ENCODE results near the gene CFAP45. TPM values are rescaled to one million over a fixed set of nuclear protein-coding genes. Genes with fewer than 3 reads are reported as not detected.

The CFAP45 gene
- polyA plus RNA-seq, 3 donors = 0.33 to 1.1 TPM; not detected in 1

DNA sequence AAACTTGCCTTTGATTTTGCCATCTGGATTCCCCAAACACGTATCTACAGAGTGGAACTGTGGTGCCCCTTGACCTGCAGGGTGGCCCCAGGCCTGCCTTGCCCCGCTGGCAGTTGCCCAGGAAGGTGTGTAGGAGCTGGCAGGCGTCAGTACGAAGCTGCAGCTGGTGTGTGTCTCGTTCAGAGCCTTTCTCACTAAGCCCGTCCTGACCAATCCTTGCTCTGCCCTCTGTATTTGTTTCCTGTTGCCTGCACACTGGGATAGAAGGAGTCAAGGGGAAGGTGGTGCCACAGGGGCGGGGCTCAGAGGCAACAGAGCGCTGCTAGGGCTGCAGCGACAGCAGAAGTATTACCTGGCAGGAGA is 32.3 kb downstream of the CFAP45 start:
- 9 to 45% (median 24%) methylated on average over 9 of the region's 9 CpGs for WGBS, 3 donors
- H3K27ac ChIP-seq (ENCODE audit: low read depth, low read length) = no peak overlapping the region

DNA sequence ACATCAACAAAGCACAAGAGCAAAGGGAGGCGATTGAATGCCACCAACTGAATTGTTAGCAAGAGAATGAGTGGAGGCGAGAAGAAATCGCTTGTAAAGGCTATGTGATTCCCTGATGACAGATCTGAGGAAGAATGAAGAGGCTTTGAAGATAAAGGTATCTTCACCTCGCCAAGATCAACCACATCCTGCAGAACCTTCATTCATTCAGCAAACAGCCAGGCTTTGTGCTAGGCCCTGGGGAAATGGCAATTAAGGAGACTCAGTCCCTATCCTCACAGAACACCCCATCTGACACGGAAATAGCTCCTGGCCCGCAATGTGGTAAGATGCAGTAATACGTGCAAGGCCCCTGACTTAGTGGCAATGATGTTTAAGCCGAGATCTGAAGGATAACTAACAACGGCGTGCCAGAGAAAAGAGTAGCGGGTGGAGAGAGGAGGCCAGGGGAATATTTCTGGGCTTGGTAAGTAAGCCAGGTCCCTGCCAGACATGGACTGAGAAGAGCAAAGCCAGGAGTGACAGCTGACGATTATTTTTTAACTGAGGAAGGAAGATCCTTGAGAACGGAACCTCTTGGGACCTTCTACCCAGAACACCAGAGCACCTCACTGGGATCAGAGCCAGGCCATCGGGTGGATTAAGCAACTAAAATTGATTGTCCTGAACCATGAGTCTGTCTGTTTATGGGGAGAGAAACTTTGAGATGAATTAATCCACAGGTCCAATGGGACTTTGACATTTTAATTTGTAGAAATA is 32.9 kb downstream of the CFAP45 start:
- H3K27ac ChIP-seq (ENCODE audit: low read depth, low read length) = no peak overlapping the region
- WGBS, 3 donors = 65 to 73% (median 70%) methylated on average over 14 of the region's 14 CpGs

DNA sequence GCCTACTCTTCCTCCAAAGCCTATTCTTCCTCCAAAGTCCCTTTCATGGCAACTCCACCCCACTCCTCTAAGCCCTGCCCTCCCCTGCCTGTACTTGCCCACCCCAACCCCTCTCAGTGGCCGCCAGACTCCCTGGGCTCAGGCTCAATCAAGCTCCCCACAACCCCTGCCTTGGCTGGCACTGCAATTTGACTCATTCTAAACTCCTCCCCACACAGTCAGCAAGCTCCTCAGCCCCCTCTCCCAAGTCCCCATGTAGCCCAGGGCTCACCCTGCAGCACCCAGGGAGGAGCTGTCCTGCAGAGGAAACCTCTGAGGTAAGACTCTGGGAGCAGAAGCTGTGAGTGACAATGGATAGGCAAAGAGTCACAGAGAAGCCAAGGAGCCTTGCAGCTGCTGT is 33.9 kb downstream of the CFAP45 start:
- H3K27ac ChIP-seq (ENCODE audit: low read depth, low read length) = no peak overlapping the region
- WGBS, 3 donors = 71 to 94% (median 73%) methylated on average over 1 of the region's 1 CpG

DNA sequence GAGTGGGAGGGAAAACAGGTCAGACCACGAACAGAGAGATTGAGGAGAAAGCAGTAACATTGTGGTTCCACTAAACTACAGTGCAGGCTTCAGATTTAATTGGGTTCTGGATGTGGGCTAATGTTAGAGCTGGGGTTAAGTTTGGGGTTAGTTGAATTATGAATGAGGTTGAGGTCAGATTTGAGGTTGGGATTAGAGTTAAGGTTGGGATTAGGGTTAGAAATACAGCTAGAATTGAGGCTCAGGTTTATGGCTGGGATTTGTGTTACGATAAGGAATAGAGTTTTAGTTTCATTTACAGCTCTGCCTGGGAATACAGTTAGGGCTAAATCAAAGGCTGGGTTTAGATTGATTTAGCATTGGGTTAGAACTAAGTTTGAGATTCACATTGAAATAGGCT is 35.7 kb downstream of the CFAP45 start:
- 78 to 89% (median 88%) methylated on average over 2 of the region's 2 CpGs for WGBS, 3 donors
- H3K27ac ChIP-seq (ENCODE audit: low read depth, low read length) = no peak overlapping the region

DNA sequence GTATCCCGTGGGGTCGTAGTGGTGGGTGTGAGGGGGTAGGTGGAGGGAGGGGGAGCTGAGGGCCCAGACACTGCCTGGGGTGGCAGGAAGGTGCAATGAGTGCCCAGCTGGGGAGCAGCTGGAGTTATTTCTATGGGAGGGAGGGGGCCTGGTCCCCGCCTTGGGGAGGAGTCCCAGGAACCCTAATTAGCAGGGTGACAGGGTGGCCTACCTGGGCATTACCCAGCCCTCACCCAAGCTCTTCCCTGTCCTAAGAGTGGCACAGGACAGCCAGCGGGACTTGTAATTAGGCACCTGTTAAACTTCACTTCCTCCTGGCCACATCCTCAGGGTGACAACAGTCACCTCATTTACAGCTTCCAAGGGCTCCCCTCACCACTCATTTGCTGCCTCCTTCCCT is 37.4 kb downstream of the CFAP45 start, which contains the start of gene VSIG8:
Gene VSIG8, minus strand, starts transcription at position 101 of the 400 bp plus-strand sequence. CDS start 136 bp downstream, outside the sequence.
- no peak within 1 kb of the TSS for H3K27ac ChIP-seq (ENCODE audit: low read depth, low read length)
- 77 to 85% (median 80%) methylated on average over 4 of the region's 4 CpGs for WGBS, 3 donors

DNA sequence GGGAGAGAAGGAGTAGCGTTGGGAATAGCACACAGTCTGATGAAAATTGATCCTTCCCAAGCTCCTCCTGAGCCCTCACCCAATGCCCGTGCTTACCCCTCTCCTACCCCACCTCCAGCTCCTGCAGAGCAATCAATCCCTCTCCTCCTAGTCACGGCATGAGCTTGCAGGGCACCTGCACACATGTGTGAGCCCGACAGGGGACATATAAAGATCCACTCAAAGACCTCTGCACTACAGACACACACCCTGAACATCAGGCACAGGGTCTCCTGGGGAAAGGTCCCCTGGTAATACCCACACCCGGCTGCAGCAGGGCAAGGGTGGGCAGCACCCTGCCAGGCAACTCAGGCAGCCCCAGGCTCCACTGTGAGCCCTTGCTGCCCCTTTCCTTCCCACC is 37.9 kb downstream of the CFAP45 start:
- H3K27ac ChIP-seq (ENCODE audit: low read depth, low read length) = no peak overlapping the region
- 83 to 89% (median 88%) methylated on average over 5 of the region's 5 CpGs for WGBS, 3 donors

DNA sequence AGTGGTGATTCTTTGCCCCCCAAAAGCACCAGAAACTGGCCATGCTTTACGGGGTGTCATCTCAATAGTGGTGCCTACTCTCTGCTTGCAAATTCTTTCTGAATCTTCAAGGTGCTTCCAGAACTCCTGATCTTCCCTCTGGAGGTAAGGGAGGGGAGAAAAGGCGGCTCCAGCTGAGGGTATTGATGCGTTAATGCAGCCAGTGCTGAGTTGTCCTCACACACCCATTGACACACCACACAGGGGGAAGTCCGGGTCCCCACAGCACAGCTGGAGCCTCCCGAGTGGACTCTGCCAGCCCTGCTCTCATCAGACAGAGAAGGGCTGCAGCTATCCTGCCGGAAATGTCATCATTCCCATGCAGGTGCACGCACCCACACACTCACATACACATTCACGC is 38.7 kb downstream of the CFAP45 start:
- WGBS, 3 donors = 71 to 81% (median 75%) methylated on average over 8 of the region's 8 CpGs

DNA sequence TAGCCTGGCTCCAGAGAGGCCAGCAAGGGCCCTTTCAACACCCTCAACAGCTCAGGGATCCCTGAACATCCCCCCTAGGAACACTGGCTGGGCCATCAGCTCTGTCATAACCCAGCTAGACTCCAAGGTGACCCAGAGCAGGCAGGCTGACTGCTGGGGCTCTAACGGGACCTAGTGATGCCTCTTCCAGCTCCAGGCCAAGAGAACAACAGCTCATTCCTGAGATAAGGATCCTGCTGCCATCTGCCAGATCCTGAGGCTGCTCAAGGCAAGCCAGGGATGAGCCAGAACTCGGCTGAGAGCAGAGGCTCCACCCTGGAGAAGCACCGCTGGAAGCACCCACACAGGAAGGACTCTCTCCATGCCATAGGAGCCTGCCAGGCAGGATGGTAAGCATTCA is 39.5 kb downstream of the CFAP45 start:
- WGBS, 3 donors = 36 to 75% (median 56%) methylated on average over 3 of the region's 3 CpGs

More for the DNA sequence above, 38.7 kb downstream of the CFAP45 start:
- H3K27ac ChIP-seq (ENCODE audit: low read depth, low read length) = no peak overlapping the region

DNA sequence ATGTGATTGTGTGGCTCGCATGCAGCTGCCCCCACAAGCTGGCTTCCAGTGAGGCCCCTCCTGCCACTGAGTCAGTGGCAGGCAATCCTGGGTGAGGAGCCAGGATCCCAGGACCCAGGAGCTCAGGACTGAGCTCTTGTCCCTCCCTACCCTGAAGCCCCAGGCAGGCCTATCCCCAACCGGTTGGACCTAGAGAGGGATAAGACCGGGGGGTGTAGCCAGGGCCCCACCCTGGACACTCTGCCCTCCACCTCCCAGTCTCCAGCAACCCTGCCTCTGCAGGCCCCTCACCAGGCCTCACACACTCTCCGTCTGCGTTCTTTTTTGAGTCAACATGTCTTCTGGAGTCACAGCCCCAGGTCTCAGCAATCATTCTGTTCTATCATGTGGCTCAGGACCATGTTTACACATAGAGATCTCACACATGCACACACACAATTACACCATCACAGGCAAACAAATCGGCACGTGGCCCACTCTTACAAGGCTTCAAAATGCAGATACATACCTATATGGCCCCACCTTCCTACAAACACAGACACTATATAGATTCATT is 40.1 kb downstream of the CFAP45 start:
- WGBS, 3 donors = 63 to 81% (median 79%) methylated on average over 7 of the region's 7 CpGs
- no peak overlapping the region for H3K27ac ChIP-seq (ENCODE audit: low read depth, low read length)

More for the DNA sequence above, 39.5 kb downstream of the CFAP45 start:
- no peak overlapping the region for H3K27ac ChIP-seq (ENCODE audit: low read depth, low read length)

DNA sequence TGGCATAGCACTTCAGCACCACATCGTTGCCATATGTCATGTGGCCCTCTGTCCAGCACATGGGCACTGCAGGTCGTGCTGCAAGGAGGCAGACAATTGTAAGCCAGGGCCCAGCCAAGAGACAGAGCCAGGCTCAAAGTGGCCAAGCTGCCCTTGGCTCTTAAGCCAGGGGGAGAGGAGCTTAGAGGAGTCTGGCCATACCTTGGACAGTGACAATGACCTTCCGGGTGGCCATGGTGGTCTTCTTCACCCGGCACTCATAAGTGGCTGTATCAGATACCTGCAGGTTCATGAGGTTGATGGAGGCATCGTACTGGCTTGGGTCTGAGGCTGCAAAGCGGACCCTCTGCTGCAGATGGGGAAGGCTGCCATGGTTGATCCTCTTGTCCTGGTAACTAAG is 42.1 kb downstream of the CFAP45 start:
- WGBS, 3 donors = 90 to 94% (median 91%) methylated on average over 6 of the region's 6 CpGs
- H3K27ac ChIP-seq (ENCODE audit: low read depth, low read length) = no peak overlapping the region

DNA sequence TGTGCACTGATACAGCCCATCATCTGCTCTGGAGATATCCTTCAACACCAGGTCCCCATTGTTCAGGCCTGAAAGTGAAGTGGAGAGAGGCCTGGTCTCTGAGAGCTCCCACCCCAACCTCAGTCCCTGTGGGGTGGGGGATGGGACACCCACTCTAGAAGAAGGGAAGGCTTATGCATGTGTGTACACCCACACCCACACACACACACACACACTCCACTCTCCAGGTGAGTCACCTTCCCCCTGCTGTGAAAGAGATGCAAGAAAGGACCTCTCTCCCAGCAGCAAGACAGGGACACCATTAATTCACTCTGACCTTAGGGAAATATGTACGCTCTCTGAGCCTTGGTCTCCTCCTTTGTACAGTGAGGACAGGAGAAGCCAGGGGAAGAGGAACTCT is 43.4 kb downstream of the CFAP45 start:
- WGBS, 3 donors = 89 to 100% (median 95%) methylated on average over 1 of the region's 1 CpG
- H3K27ac ChIP-seq (ENCODE audit: low read depth, low read length) = no peak overlapping the region

DNA sequence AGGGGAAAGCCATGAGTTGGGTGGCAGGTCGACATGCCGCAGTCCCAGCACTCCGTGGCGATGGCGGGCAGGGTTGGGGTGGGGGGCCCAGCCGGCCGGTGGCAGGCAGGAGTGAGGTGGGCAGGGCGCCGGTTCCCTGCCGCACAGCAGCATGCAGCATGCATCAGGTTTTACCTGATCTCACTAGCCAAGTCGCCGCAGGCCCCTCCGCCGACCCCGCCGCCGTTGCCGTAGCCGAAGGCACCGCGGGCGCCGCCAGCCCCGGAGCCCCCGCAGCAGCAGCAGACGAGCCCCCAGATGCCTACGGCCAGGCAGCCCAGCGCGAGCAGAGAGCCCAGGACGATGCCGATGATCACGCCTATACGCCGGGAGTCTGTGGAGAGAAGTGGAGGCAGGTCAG is 44.3 kb downstream of the CFAP45 start:
- 85 to 91% (median 88%) methylated on average over 30 to 34 of the region's 34 CpGs for WGBS, 3 donors
- no peak overlapping the region for H3K27ac ChIP-seq (ENCODE audit: low read depth, low read length)

DNA sequence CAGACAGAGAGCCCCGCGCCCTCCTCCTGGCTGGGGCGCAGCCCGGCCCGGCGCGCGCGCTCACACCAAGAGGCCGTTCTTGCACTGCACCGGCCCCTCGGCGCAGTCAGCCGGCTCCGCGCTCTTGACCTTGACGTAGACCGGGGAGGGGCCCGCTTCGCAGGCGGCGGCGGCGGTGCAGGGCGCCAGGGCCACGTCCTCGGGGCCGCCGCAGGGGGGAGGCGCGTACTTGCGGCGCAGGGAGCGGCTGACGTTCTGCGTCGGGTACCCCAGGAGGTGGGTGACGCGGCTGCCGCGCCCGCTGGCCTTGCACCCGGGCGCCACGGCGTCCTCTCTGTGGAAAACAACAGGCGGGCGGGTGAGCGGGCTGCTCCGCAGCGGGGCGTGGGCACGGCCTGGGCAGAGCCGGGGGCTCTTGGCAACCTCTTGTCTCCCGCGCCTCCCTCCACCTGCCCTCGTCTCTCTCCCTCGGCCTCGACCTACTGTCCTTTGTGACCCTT is 45.2 kb downstream of the CFAP45 start:
- 0 to 1% (median 0%) methylated on average over 31 to 59 of the region's 59 CpGs for WGBS, 3 donors
- H3K27ac ChIP-seq (ENCODE audit: low read depth, low read length) = peak overlapping the region; percentile 12

DNA sequence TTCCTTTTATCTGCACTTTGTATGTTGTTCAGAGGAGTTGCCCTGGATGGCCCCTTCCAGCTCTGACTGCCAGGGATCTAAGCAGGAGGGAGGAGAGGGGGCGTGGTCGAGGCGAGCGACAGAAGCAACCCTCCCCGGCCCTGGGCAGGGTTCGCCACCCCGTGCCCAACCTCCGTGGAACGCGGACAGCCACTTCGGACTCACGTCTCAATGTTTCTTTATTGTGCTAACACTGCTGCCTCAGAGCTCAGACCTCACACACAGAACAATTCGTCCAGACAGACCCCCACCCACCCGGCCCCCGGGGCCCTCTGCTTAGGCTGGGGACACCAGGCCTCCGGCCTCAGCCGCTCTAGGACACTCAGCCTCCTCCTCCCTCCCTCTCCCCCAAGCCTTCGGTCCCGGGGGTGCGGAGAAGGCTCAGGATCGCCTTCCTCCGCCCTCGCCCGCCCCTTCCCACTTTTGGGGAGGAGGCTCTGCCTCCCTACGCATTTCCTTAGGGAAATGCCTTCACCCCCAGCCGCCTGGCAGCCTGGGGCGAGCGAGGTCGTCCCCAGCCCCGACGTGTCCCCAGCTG is 45.8 kb downstream of the CFAP45 start:
- 0 to 1% (median 1%) methylated on average over 25 to 31 of the region's 31 CpGs for WGBS, 3 donors
- H3K27ac ChIP-seq (ENCODE audit: low read depth, low read length) = peak overlapping the region; percentile 12

DNA sequence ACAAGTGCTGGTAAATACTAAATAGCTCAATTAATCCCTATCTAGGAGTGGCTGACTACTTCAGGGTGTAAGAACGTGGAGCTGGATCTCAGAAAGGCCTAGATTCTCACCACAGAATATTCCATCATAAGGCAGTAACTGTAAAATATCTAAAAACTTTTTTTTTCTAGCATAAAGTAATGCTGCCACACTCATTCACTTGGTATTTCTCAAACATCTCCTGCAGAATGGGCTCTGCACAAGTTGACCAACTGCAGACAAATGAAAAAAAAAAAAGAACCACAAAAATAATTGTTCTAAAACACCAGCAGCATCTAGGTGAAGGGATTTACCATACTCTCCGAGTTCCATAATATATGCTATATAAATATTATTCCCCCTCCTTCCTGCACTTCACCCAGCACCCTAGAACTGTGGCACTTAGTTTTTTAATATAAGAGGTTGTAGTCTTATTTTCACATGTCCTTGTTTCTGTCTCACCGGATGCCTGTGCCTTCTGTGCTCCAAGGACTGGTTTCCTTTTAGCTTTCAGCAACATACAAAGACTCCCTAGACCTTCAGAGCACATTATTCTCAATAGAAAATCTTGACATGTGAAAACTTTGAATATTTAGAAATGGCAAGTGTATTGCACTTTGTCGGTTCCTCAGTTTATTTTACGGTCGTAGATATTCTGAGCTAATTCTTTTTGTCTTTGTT is 46.4 kb downstream of the CFAP45 start:
- 20 to 24% (median 21%) methylated on average over 6 of the region's 6 CpGs for WGBS, 3 donors
- no peak overlapping the region for H3K27ac ChIP-seq (ENCODE audit: low read depth, low read length)

DNA sequence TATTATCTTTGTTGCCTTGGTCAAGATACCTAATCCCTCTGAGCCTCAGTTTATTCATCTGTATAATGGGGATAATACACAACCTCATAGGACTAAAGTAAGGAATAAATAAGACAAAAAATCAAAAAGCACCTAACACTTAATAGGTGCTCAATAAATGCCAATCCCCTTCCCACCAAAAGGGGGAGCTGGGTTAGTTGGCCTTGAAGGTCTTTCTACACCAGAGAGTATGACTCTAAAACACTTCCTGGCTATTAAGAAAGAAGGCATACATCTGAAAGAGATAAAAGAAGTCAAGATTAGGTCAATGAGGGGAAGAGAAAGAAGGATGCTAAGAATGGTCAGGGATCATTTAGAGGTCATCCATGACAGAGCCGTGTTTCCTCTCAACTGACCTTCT is 48.6 kb downstream of the CFAP45 start:
- 67 to 78% (median 78%) methylated on average over 1 of the region's 1 CpG for WGBS, 3 donors
- H3K27ac ChIP-seq (ENCODE audit: low read depth, low read length) = no peak overlapping the region

DNA sequence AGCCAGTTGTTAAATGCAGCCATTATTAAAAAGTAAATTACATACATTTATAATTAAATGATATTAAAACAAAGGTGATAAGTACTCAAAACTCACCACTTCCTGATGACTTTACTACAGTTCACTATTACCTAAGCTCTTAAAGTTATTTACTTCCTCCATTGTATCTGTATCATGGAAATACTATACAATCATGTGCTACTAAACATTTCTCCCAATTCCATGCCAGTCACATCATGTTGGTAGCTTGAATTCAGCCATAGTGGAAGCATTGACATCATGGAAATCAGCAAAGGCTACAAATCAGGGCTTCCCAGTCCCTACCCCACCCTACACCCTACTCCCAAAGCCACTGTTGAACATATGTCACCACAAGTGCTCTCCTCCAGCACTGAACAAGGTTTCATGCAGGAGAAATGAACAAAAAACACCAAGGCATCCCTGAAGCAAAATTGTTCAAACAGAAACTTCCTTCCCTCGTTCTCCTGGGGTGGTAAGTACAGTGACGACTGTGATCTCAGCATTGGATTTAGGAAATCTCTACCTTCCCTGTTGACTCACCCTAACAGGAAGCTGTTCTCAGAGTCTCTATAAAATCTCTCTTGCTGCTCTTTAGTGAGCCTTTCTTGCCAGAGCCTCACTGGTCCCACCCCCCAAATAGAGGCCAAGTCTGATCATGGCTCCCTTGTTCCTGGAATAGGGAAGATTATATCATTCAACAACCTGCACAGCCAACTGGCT is 50.2 kb downstream of the CFAP45 start:
- 54 to 91% (median 57%) methylated on average over 2 of the region's 2 CpGs for WGBS, 3 donors
- no peak overlapping the region for H3K27ac ChIP-seq (ENCODE audit: low read depth, low read length)

DNA sequence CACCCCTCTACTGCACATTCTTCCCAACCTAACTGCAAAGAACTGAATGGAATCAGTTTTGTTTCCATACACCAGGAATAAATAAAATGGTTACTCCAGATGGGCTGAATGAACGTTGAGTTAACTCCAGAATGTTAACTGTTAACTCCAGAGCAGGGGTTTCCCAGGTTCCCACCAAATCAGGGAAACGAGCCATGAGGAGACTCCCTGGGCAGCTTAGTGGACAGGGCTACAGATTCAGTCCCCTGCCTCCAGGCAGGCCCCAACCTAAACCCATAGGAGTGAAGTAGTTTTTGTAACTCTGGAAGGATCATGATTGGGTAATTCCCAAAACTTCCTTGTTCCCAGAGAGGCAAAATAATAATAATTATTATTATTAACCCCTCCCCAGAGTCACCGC is 51.6 kb downstream of the CFAP45 start:
- WGBS, 3 donors = 47 to 92% (median 55%) methylated on average over 3 of the region's 3 CpGs
- no peak overlapping the region for H3K27ac ChIP-seq (ENCODE audit: low read depth, low read length)
